HEK293T (cell line): ENCODE measurements around the gene CYP46A1.

Experiments used
- ARNT ChIP-seq: fragments of 450-650 bp; IDR thresholded peaks from 2 replicates; pipeline ENCODE4 v1.6.1; 2017; ENCODE audit warnings: mild to moderate bottlenecking
- BHLHE40 ChIP-seq: fragments of 450-650 bp; IDR thresholded peaks from 2 replicates; pipeline ENCODE4 v1.6.1; 2016; ENCODE audit warnings: mild to moderate bottlenecking, moderate library complexity, borderline replicate concordance
- ELF4 ChIP-seq: fragments of 450-650 bp; IDR thresholded peaks from 2 replicates; pipeline ENCODE4 v1.6.1; 2017; ENCODE audit warnings: antibody characterized with exemption
- FOXA1 ChIP-seq: fragments of 450-650 bp; IDR thresholded peaks from 2 replicates; pipeline ENCODE4 v1.6.1; 2016; ENCODE audit warnings: mild to moderate bottlenecking
- FOXK2 ChIP-seq: fragments of 450-650 bp; IDR thresholded peaks from 2 replicates; pipeline ENCODE4 v1.6.1; 2016; ENCODE audit warnings: mild to moderate bottlenecking
- FOXM1 ChIP-seq: fragments of 450-650 bp; IDR thresholded peaks from 2 replicates; pipeline ENCODE4 v1.6.1; 2017; ENCODE audit warnings: mild to moderate bottlenecking, borderline replicate concordance
- HDGF ChIP-seq: fragments of 450-650 bp; IDR thresholded peaks from 2 replicates; pipeline ENCODE4 v1.6.1; 2017; ENCODE audit warnings: antibody characterized with exemption, borderline replicate concordance
- NFRKB ChIP-seq: fragments of 450-650 bp; IDR thresholded peaks from 2 replicates; pipeline ENCODE4 v1.6.1; 2016; ENCODE audit warnings: mild to moderate bottlenecking, moderate library complexity
- PKNOX1 ChIP-seq: fragments of 450-650 bp; IDR thresholded peaks from 2 replicates; pipeline ENCODE4 v1.6.1; 2016
- SP1 ChIP-seq: fragments of 450-650 bp; IDR thresholded peaks from 2 replicates; pipeline ENCODE4 v1.6.1; 2017
- SUZ12 ChIP-seq: fragments of 450-650 bp; IDR thresholded peaks from 2 replicates; pipeline ENCODE4 v1.6.1; 2016; ENCODE audit warnings: mild to moderate bottlenecking
- ZNF384 ChIP-seq: fragments of 450-650 bp; IDR thresholded peaks from 2 replicates; pipeline ENCODE4 v1.6.1; 2016

GRCh38 chr14:99701260-99701659, 17.2 kb downstream of the CYP46A1 start:
- TF ChIP-seq SUZ12 (no peak), FOXM1 (no peak), ELF4 (no peak), BHLHE40 (no peak), HDGF (no peak), FOXK2 (no peak), PKNOX1 (no peak), SP1 (no peak), ARNT (no peak), FOXA1 (no peak), ZNF384 (no peak), NFRKB (no peak)
